Left colon (tissue), 2 donors: ENCODE results near the gene HSD17B2. TPM values are rescaled to one million over a fixed set of nuclear protein-coding genes. Genes with fewer than 3 reads are reported as not detected.

Source experiments
- ATAC-seq: fragments of 200-7000 bp; cut with Tn5 transposase; one replicate; pipeline ENCODE4 v1.9.1; 2020; ENCODE audit warnings: mild to moderate bottlenecking, moderate library complexity
- DNase-seq, 2 donors: peaks; one replicate each; pipeline ENCODE4 v3.0.0-alpha.2; 2020
- intact Hi-C, 2 donors: fragments of 100-400 bp; cut with DNase I in 1 of 2; cut with micrococcal nuclease in 1 of 2; formaldehyde crosslinking; loops; one replicate each; pipeline versions ENCODE4 v1.11.2 to v1.14.0; 2022; cut with DNase I, micrococcal nuclease
- total RNA-seq, 2 donors: library from RNA; stranded (reverse); fragmentation: NEBNext Ultra II Directional; extraction: Animal tissue kit (Norgen Biotek cat#: 25700); gene quantifications; one replicate each; pipeline ENCODE4 v1.2.1, GENCODE V29; 2021
- donor health status: DM: no; HTN: no; CAD: no.
- donor health status: DM: yes; HTN: yes; CAD: no.

The HSD17B2 gene
- total RNA-seq, 2 donors from 2014 or later, result 63.6 to 181 TPM

- ATAC-seq, result peak; percentile 55
- intact Hi-C loops, result no loop called here
- DNase-seq, result no peak
Observed at GRCh38 chr16:82016263-82016662, 18.8 kb upstream of the HSD17B2 start.

- no peak for ATAC-seq
- no peak for DNase-seq
- intact Hi-C loops, result no loop called here
Observed at GRCh38 chr16:82016964-82017363, 18.1 kb upstream of the HSD17B2 start.

- intact Hi-C loops, result no loop called here
- no peak for ATAC-seq
- no peak for DNase-seq
Observed at GRCh38 chr16:82017911-82018568, 17.0 kb upstream of the HSD17B2 start.

GRCh38 chr16:82019535-82019934, 15.5 kb upstream of the HSD17B2 start:
- DNase-seq, result no peak
- ATAC-seq, result no peak
- intact Hi-C loops, result no loop called here

GRCh38 chr16:82020051-82020450, 15.0 kb upstream of the HSD17B2 start:
- intact Hi-C loops, result no loop called here
- DNase-seq (no peak), ATAC-seq (peak; percentile 60)

- no peak for ATAC-seq
- intact Hi-C loops, result no loop called here
Observed at GRCh38 chr16:82023206-82023605, 11.8 kb upstream of the HSD17B2 start.

GRCh38 chr16:82024316-82024715, 10.7 kb upstream of the HSD17B2 start:
- intact Hi-C loops, result no loop called here
- DNase-seq (no peak), ATAC-seq (no peak)

More at GRCh38 chr16:82023206-82023605, 11.8 kb upstream of the HSD17B2 start:
- DNase-seq, result no peak

- ATAC-seq (no peak), DNase-seq (no peak)
- intact Hi-C loops, result no loop called here
Observed at GRCh38 chr16:82024883-82025282, 10.2 kb upstream of the HSD17B2 start.

- DNase-seq, result no peak
- intact Hi-C loops, result no loop called here
- no peak for ATAC-seq
Observed at GRCh38 chr16:82027629-82028064, 7.4 kb upstream of the HSD17B2 start.

- intact Hi-C loops, result loop anchor here in 1 of 2 donors (5.0 kb wide), 1 partner anchor 201 kb away; no protein-coding TSS in a partner anchor
- no peak for ATAC-seq
- no peak for DNase-seq
Observed at GRCh38 chr16:82031116-82032084, 3.7 kb upstream of the HSD17B2 start.

GRCh38 chr16:82033006-82033405, 2.0 kb upstream of the HSD17B2 start:
- peak; percentile 1 for ATAC-seq
- peak; percentile 56 to 65 for DNase-seq
- intact Hi-C loops, result loop anchor here in 1 of 2 donors (5.0 kb wide), 1 partner anchor 199 kb away; no protein-coding TSS in a partner anchor

- DNase-seq (peak; percentile 51 to 64), ATAC-seq (peak; percentile 72)
- intact Hi-C loops, result loop anchor here in 1 of 2 donors (5.0 kb wide), 1 partner anchor 199 kb away; no protein-coding TSS in a partner anchor
Observed at GRCh38 chr16:82033683-82034300, 1.3 kb upstream of the HSD17B2 start.

GRCh38 chr16:82037251-82037650, 2.2 kb downstream of the HSD17B2 start:
- no peak for ATAC-seq
- intact Hi-C loops, result no loop called here
- no peak for DNase-seq

- ATAC-seq (no peak), DNase-seq (no peak)
- intact Hi-C loops, result no loop called here
Observed at GRCh38 chr16:82037666-82038065, 2.6 kb downstream of the HSD17B2 start.

- DNase-seq, result no peak
- intact Hi-C loops, result no loop called here
- no peak for ATAC-seq
Observed at GRCh38 chr16:82040296-82040695, 5.2 kb downstream of the HSD17B2 start.

- DNase-seq (no peak), ATAC-seq (peak; percentile 95)
- intact Hi-C loops, result no loop called here
Observed at GRCh38 chr16:82041542-82041941, 6.5 kb downstream of the HSD17B2 start.

GRCh38 chr16:82042144-82042543, 7.1 kb downstream of the HSD17B2 start:
- intact Hi-C loops, result no loop called here
- DNase-seq (no peak), ATAC-seq (peak; percentile 56)

GRCh38 chr16:82042846-82043245, 7.8 kb downstream of the HSD17B2 start:
- DNase-seq (no peak), ATAC-seq (no peak)
- intact Hi-C loops, result no loop called here
